GM18505 (cell line): ENCODE data around the gene GPR39.

ENCODE experiments used
- ATAC-seq: cut with Tn5 transposase; IDR thresholded peaks from one replicate; pipeline ENCODE4 v1.9.1; 2021; ENCODE audit not compliant: unreplicated experiment
- POLR2A ChIP-seq: IDR thresholded peaks from 4 replicates; pipeline ENCODE4 v1.6.1; 2011; ENCODE audit warnings: borderline replicate concordance; ENCODE audit not compliant: insufficient read depth, insufficient read length; ENCODE audit errors: extremely low read depth

The GPR39 gene

GRCh38 chr2:132473174-132473883 is 56.7 kb downstream of the GPR39 start:
- no peak for TF ChIP-seq POLR2A
- no peak for ATAC-seq

GRCh38 chr2:132475615-132476014 is 59.0 kb downstream of the GPR39 start:
- TF ChIP-seq POLR2A, result no peak

GRCh38 chr2:132477436-132477835 is 60.8 kb downstream of the GPR39 start:
- TF ChIP-seq POLR2A, result no peak
- no peak for ATAC-seq

More at GRCh38 chr2:132475615-132476014, 59.0 kb downstream of the GPR39 start:
- no peak for ATAC-seq

- ATAC-seq, result no peak
- no peak for TF ChIP-seq POLR2A
Observed at GRCh38 chr2:132477962-132478361, 61.4 kb downstream of the GPR39 start.

- ATAC-seq, result no peak
Observed at GRCh38 chr2:132478461-132479105, 62.0 kb downstream of the GPR39 start.

GRCh38 chr2:132479155-132479554 is 62.5 kb downstream of the GPR39 start:
- no peak for ATAC-seq
- no peak for TF ChIP-seq POLR2A

More at GRCh38 chr2:132478461-132479105, 62.0 kb downstream of the GPR39 start:
- TF ChIP-seq POLR2A, result no peak

- ATAC-seq, result no peak
- no peak for TF ChIP-seq POLR2A
Observed at GRCh38 chr2:132482821-132483220, 66.2 kb downstream of the GPR39 start.

- no peak for TF ChIP-seq POLR2A
- no peak for ATAC-seq
Observed at GRCh38 chr2:132484144-132484543, 67.5 kb downstream of the GPR39 start.

- no peak for ATAC-seq
- TF ChIP-seq POLR2A, result no peak
Observed at GRCh38 chr2:132488491-132488890, 71.9 kb downstream of the GPR39 start.

GRCh38 chr2:132489150-132489549 is 72.5 kb downstream of the GPR39 start:
- no peak for ATAC-seq
- no peak for TF ChIP-seq POLR2A

GRCh38 chr2:132495881-132496280 is 79.3 kb downstream of the GPR39 start:
- ATAC-seq, result no peak
- TF ChIP-seq POLR2A, result no peak

GRCh38 chr2:132496555-132496954 is 80.0 kb downstream of the GPR39 start:
- ATAC-seq, result no peak
- TF ChIP-seq POLR2A, result no peak

- ATAC-seq, result no peak
- TF ChIP-seq POLR2A, result no peak
Observed at GRCh38 chr2:132497591-132497990, 81.0 kb downstream of the GPR39 start.

- TF ChIP-seq POLR2A, result no peak
- ATAC-seq, result no peak
Observed at GRCh38 chr2:132503701-132504100, 87.1 kb downstream of the GPR39 start.
